Muscle of arm (tissue), 12 donors: Measurements from ENCODE around the gene SLC25A17. TPM values are rescaled to one million over a fixed set of nuclear protein-coding genes. Genes with fewer than 3 reads are reported as not detected.
"Not testable (repeated sequence)": the region's sequence is repeated elsewhere in the genome, so short reads cannot be mapped to it uniquely, and the experiment has no call there.

Experiments
- DNase-seq: peaks from one replicate; pipeline ENCODE4 v3.0.0-alpha.2; 2013
- polyA plus RNA-seq, 12 donors: library from polyadenylated mRNA; unstranded; fragments of 120-200 nt; gene quantifications; one replicate each; pipeline ENCODE4 v1.2.1, GENCODE V29; 2013; ENCODE audit not compliant: insufficient read length in 12 of 12

SLC25A17 gene
- polyA plus RNA-seq, 12 donors = 16.4 to 32.7 (median 21.9) TPM; not detected in 1

DNA sequence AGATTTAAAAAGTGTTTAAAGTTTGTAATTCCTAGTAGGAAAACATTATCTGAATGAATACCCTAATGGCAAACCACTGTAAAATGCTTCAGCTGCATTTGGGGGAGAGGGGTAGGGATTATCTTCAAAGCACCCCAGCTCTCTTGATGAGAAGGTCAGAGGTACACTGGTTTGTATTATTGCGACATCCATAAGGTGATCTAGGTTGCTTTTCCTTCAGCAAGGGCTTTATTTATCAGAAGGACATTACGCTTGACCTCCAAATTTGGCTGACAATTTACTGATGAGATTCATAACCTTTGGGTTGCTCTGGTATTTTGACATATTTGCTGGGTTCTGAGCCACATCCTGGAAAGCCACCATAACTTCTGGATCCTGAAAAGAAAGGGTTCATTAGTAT lies 7.1 kb upstream of the SLC25A17 start:
- not testable (repeated sequence) for DNase-seq

DNA sequence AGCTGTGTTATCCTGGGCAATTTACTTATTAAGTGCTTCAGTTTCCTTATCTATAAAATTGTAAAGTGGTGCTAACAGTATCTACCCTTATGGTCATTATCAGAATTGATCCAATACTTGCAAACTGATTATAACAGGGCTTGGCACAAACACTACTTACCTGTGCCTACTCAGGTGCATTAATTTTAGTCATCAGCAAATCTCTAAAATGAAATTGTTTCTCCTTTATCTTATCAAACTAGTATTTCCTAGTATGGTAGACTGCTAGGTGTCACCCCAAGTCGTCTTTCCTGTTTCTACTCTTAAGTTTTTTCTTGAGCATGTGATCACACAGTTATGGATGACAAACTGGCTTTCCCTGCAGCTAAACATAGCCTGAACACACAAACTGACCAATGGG lies 4.3 kb upstream of the SLC25A17 start:
- no peak for DNase-seq

DNA sequence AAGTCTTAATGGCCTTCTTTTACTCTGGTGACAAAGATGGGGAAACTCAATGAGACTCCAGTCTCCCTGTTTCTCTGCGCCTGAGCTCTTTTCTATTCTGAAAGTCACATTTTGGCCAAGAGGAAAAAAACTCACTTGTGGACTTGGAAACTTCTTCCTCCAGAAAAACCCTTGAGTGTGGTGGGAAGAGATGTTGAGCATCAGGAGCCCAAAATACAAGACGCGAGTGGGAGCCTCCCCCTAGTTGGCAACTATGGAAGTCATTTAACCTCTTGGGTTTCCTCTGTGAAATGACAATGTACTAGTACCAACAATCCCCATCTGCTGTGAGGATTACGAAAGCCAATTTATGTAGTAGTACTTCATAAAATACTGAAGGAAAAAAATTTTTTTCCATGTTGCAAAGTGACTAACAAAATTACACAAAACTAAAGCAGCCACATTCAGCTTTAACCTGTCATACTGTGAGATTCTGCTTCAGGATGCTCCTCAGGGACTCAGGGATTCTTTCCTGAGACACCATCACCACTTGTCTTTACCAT lies 524 bp upstream of the SLC25A17 start:
- DNase-seq = no peak

DNA sequence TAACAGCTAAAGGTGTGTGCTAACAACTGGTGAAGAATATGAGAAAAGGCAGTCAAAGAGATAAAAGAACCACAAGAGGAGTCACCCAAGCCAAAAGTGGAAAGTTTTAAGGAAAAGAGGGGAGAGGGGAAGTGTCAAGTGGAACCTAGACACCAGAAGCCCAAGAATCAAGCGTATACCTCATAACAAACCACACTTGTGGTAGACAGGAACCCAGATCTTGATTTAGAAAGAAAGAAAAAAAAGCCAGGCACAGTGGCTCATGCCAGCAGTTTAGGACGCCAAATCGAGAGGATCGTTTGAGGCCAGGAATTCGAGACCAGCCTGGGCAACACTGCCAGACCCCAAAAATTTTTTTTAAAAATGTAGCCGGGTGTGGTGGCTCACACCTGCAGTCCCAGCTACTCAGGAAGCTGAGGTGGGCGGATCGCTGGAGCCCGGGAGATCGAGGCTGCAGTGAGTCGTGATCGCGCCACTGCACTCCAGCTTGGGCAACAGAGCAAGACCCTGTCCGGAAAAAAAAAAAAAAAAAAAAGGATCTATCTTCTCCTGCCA lies 877 bp downstream of the SLC25A17 start:
- no peak for DNase-seq

DNA sequence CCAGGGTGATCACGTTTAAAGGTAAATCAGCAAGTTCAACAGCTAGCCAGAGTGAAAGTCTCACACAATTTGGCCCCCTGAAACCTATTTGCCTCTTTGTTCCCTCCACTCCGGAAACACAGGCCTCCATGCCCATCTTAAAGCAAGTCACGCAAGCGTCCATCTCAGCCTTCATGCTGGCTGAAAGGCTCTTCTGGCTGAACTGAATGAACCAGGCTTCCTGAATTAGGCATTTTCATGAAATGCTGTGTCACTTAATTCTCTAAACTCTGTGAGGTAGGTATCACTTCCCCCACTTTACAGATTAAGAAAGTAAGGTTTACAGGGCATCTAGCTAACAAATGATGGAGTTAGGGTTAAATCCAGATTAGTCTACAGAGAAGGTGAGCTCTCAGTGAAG lies 1.4 kb downstream of the SLC25A17 start:
- DNase-seq = no peak

DNA sequence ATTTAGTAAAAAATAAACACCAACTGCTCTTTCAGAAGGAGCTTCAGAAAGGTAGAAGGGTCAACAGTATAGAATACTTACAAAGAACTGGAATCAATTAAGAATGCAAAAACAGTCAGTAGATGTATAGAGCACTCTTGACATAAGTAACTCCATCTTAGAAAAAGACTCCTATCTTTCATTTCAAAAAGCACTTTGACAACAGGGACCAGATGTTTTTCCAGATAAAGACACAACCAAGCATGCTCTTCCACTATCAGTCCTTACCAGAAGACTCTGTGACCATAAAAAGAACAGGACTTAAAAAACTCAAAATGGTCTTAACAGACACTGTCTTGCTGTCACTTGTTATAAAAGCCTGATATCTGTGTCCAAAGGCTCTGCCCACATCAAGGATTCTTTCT lies 5.2 kb downstream of the SLC25A17 start:
- DNase-seq = no peak

DNA sequence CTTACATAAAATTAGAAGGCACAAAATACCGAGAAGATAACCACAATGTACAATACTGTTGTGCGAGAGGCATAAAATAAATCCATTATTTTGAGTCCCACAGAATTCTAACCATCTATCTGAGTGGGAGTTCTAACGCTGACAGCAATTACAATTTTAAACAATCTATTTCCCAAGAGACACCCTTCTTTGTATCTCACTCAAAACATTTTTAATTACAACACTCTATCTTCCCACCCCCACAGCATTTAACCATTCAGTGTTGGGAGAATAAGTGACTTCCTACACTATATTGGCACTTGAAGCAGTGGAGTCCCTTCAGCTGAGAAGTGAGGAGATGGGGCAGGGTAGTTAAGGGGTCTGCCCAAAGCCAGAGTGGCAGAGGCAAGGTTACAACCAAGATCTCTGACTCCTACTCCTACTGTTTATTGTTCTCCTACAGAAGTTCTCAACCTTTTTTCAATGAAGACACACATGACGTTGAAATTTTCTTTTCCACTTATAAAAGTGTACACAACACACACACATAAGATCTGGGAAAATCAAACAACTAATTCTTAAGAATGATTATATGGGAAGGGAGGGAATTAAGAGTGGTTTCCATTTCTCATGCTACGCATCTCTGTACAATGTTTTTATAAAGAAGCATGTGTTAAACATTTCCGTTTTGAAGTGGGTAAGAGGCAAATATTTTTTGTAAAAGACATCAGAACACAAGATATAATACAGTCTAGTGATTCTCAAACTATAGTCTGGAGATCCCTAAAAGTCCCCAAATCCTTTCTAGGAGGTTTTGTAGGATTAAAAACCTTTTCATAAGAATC lies 10.9 kb downstream of the SLC25A17 start:
- DNase-seq = no peak

DNA sequence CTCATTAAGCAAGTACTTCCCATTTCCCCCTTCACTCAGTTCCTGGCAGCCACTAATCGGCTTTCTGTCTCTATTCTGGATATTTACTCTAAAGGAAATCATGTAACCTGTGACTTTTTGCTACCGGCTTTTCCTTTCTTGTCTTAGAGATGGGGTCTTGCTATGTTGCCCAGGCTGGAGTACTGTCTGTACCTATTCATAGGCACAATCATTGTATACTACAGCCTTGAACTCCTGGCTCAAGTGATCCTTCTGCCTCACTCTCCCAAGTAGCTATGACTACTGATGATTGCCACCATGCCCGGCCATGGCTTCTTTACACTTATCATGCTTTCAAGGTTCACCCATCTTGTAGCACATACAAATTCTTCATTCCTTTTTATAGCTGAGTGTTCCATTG lies 12.4 kb downstream of the SLC25A17 start:
- DNase-seq = no peak

DNA sequence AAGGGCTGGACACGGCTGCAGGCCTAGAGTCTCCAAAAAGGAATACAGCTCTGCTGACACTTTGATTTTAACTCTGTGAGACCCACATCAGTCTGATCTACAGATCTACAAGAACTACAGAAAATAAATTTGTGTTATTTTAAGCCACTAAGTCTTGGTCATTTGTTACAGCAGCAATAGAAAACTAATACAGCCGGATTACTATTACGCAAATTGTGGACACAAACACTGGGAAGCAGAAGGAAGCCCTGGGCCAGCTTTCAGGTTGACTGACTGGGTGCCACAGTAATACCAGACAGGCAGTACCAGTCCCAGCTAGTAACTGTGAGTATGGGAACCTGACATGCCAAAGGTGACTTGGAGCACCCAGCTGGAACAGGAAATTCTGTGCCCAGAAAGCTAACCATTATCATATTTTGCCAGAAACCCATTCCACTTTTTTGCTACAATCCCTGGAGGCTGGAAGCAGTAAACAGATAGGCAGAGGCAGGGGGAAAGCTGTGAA lies 13.4 kb downstream of the SLC25A17 start:
- no peak for DNase-seq

DNA sequence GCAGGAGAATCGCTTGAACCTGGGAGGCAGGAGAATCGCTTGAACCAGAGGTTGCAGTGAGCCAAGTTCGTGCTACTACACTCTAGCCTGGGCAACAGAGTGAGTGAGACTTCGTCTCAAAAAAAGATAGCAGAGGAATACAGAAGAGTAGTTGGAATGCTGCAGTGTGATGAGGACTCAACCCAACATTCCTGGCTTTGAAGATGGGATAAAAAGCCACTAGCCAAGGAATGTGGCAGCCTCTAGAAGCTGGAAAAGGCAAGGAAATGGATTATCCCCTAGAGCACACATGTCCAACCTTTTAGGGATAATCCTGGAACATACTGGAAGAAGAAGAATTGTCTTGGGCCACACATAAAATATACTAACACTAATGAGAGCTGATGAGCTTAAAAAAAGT lies 13.9 kb downstream of the SLC25A17 start:
- DNase-seq = no peak

DNA sequence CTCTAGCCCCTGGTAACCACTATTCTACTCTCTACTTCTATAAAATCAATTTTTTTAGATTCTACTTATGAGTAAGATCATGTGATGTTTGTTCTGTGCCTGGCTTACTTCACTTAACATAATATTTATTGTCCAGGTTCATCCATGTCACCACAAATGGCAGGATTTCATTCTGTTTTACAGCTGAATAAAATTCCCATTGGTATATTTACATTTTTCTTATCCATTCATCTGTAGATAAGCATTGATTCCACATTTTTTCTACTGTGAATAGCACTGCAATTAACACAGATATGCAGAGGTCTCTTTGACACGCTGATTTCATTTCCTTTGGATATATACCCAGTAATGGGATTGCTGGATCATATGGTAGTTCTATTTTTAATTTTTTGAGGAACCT lies 15.8 kb downstream of the SLC25A17 start:
- DNase-seq = no peak

DNA sequence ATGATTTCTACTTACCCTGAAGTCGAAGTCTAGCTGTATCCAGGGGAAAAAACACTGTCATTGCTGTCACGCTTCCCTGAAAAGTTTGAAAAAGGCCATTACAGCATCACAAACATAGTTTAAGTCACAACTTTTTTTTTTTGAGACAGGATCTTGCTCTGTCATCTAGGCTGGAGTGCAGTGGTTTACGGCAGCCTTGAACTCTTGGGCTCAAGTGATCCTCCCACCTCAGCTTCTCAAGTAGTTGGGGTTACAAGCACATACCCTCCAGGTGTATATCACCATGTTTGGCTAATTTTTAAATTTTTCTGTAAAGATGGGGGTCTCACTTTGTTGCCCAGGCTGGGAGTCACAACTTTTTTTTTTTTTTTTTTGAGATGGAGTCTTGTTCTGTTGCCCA lies 20.1 kb downstream of the SLC25A17 start:
- DNase-seq = no peak

DNA sequence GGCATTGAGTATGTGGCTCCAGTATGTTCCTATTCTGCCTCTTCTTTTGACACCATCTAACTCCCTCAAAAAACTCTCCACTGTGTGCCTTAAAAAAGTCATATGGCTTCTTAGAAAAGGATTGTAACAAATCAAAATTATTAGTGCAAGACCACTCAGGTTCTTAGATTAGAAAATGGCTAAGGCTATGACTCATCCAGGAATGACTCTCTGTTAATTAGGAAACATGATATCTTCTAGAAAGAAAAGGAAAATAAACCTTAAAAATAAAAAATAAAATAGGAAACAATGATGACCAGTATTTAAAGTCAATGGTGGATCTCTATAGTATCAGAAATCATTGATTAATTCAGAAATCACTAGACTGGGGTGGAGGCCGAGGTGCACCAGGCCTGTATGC lies 21.7 kb downstream of the SLC25A17 start:
- DNase-seq = no peak

DNA sequence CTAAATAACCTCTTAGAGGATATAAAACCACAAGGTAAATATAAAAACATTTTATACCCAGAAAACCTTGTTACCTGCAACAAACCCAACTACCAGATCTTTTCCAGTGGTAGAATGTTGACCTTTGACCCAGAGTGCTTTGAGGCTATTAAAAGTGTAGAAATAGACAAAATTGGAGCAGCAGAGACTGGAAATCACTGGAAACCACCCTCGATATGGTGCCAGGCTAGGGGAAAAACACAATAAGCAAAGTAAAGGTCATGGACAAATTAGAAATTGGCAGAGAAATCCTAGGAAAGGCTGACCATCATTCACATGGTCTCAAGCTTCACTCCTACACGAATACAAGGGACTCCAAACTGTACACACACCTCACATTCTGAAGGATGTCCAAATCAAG lies 26.7 kb downstream of the SLC25A17 start:
- no peak for DNase-seq

DNA sequence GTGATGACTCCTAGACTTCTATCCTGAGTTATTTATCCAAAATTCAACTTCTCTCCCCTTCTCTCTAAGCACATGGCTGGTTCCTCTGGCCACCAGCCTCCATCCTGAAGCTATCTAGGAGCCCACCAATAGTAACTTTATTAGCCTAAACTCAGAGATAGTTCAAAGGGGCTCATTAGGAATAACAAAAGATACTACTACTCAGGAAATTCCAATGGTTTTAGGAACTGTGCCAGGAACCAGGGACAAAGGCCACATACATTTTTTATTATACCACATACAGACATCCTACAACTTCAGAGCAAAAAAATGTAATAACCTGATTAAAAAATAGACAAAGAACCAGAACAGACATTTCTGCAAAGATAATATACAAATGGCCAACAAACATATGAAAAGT lies 27.9 kb downstream of the SLC25A17 start:
- no peak for DNase-seq

DNA sequence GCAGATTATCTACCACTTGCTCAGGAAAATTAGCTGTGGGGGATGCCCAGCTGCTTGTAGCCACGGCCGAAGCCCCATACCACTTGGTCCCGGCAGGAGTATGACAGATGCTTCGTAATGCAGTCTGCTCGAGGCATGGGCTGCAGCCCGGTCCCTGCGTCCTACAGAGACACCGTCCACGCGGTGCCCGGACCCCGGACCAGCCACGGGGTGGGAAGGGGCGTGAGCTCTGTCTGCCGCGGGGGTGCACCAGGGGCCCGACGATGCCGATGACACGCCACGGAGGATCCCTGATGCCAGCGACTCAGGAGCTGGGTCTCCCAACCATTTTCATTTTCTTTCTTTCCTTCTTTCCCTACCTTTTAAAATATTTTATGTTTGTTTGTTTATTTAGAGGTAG lies 30.0 kb downstream of the SLC25A17 start:
- DNase-seq = no peak

DNA sequence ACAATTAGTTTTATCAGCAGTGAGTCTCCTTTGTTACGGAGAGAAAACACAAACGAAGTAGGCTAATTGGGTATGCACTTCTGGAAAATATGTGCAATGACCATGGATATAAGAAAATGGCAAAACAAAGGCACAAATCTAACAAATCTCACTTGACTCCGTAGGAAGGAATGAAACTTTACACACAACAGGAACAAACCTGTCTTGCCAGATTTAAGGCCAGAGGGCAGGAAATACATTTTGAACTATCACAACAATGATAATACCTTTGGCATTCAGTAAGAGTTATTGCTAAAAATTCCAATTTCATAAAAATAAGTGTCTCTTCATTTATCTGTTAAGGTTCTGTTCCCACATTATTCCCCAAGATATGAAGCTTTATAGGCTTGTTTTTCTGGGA lies 36.6 kb downstream of the SLC25A17 start:
- DNase-seq = no peak

DNA sequence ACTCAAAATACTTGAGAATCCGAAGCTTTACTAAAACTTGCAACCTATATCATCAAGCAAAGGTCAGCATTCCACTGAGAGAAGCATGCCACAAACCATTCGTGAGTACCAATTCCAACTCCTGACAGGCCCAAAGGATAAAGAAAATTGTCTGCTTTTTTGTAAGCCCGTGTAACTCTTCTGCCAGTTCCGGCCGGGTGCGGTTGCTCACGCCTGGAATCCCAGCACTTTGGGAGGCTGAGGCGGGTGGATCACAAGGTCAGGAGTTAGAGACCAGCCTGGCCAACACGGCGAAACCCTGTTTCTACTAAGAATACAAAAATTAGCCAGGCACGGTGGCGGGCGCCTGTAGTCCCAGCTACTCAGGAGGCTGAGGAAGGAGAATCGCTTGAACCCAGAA lies 37.4 kb downstream of the SLC25A17 start:
- not testable (repeated sequence) for DNase-seq

DNA sequence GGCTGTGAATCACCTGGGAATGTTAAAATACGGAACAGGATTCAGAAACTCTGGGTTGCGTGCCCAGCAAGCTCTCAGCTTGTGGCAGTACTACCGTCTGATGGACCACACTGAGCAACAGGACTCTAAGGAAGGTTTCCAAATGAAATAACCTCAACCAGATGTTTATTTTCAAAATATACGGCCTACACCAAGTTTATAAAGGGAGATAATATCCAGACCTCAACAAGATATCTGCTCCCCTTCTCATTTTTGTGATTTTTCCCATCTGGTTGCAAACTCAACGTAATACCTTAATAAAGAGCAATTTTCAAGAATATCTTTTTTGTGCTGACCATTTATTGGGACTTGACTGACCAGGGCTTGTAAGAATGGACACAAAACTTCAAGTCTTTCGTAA lies 49.4 kb downstream of the SLC25A17 start:
- DNase-seq = no peak

DNA sequence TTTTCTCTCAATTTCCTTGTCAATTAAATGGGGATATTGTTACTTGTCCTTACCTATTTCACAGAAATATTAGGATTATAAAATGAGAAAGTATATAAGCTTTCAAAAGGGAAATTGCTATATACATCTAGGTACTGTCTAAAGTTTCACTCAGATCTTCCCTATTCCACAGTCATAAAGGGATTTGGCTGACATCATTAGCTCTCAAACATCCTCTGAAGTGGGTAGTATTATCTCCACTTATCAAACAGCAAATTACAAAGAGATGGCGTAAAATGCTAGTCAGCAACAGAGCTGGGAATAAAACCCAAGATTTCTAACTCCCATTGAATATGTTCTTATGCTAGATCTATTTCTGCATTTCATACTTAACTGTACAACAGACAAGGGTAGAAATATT lies 50.9 kb downstream of the SLC25A17 start:
- no peak for DNase-seq

DNA sequence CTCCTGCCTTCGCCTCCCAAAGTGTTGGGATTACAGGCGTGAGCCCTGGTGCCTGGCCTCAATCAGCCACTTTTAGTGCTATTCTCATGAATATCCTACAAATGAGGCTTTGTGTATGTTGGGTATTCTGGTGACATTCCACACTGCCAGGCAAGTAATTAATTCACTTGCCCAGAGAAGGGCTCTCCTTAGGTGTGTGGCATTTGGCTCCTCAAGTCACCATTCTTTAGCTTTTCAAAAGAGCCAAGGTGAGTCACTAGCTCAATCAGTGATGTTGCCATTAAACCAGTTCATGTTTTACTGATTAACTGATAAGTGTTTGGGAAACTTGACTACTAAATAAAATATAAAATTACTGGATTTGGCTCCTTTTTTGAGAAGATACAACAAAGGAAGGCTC lies 52.2 kb downstream of the SLC25A17 start:
- no peak for DNase-seq

DNA sequence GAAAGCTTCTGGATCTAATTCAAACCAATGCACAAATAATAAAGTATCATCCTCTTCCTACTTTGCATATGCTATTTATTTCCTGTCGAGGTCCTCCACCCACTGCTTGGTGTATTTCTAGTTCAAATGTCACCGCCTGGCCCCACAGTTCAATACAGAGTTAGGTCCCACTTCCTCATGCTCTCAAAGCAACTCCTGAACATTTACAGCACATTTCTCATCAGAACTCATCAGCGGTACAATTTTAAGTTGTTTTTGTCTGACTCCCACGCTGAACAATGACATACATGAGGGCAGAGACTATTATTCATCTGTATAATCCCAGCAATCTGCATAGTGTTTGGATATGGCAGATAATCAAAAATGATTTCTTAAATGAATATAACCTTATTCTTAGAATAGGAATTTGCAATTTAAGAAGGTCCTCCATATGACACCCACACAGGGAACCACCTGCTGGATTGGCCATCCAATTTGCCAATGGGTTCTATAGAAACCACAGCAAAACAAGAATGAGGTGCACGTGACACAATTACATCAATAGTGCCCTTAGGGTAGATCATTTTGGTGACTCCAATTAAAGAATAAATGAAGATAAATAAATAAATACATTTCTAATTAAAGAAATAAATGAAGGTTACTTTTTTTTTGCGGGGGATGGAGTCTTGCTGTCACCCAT lies 54.2 kb downstream of the SLC25A17 start:
- DNase-seq = no peak
